GM18519 (cell line): ENCODE results near the gene CAMK2G.

Experiments used
- ATAC-seq: cut with Tn5 transposase; IDR thresholded peaks from one replicate; pipeline ENCODE4 v1.9.1; 2021; ENCODE audit warnings: mild to moderate bottlenecking, moderate library complexity; ENCODE audit not compliant: unreplicated experiment, low FRiP score

The CAMK2G gene

GRCh38 chr10:73865459-73866442, 8.6 kb downstream of the CAMK2G start:
- peak; percentile 46 for ATAC-seq

- ATAC-seq, result no peak
These were observed 9.3 kb downstream of the CAMK2G start for GRCh38 chr10:73865107-73865458.

GRCh38 chr10:73864229-73864628, 10.1 kb downstream of the CAMK2G start:
- no peak for ATAC-seq

- ATAC-seq, result no peak
These were observed 11.1 kb downstream of the CAMK2G start for GRCh38 chr10:73863039-73863817.

- ATAC-seq, result no peak
These were observed 12.3 kb downstream of the CAMK2G start for GRCh38 chr10:73862011-73862410.

- no peak for ATAC-seq
These were observed 14.4 kb downstream of the CAMK2G start for GRCh38 chr10:73859784-73860491.

GRCh38 chr10:73859428-73859783, 14.9 kb downstream of the CAMK2G start:
- no peak for ATAC-seq

GRCh38 chr10:73858750-73859427, 15.5 kb downstream of the CAMK2G start:
- ATAC-seq, result no peak

GRCh38 chr10:73858013-73858708, 16.2 kb downstream of the CAMK2G start:
- no peak for ATAC-seq

- ATAC-seq, result no peak
These were observed 16.9 kb downstream of the CAMK2G start for GRCh38 chr10:73857446-73857845.

- ATAC-seq, result no peak
These were observed 18.1 kb downstream of the CAMK2G start for GRCh38 chr10:73856261-73856660.

GRCh38 chr10:73855413-73855812, 18.9 kb downstream of the CAMK2G start:
- ATAC-seq, result no peak

- ATAC-seq, result no peak
These were observed 20.0 kb downstream of the CAMK2G start for GRCh38 chr10:73854310-73854709.

- no peak for ATAC-seq
These were observed 21.2 kb downstream of the CAMK2G start for GRCh38 chr10:73853196-73853595.

- ATAC-seq, result no peak
These were observed 23.4 kb downstream of the CAMK2G start for GRCh38 chr10:73850863-73851461.

- no peak for ATAC-seq
These were observed 24.1 kb downstream of the CAMK2G start for GRCh38 chr10:73850211-73850610.

- ATAC-seq, result peak; percentile 86
These were observed 25.4 kb downstream of the CAMK2G start for GRCh38 chr10:73848821-73849489.

- ATAC-seq, result no peak
These were observed 27.3 kb downstream of the CAMK2G start for GRCh38 chr10:73847031-73847430.

- ATAC-seq, result no peak
These were observed 31.1 kb downstream of the CAMK2G start for GRCh38 chr10:73843261-73843660.
